PFSK-1 (cell line): ENCODE measurements around the gene NPFF.
A peak's percentile ranks its signal among the peaks of the same experiment; 100 is the strongest.

ENCODE experiments used
- POLR2AphosphoS5 ChIP-seq: IDR thresholded peaks from 2 replicates; pipeline ENCODE4 v1.6.1; 2012; ENCODE audit warnings: low read depth, mild to moderate bottlenecking, control low read depth, low read length, moderate library complexity
- REST ChIP-seq, 2 experiments: IDR thresholded peaks; 2 replicates each; pipeline versions ENCODE4 v1.6.1 to v1.8.0; 2011 to 2012; ENCODE audit warnings: low read depth in 2 of 2, low read length in 2 of 2, control low read depth in 1 of 2, inconsistent platforms in 1 of 2, mild to moderate bottlenecking in 1 of 2, moderate library complexity in 1 of 2; ENCODE audit not compliant: insufficient read depth in 1 of 2
- SIN3A ChIP-seq: IDR thresholded peaks from 2 replicates; pipeline ENCODE4 v1.6.1; 2012; ENCODE audit warnings: mild to moderate bottlenecking, low read length, moderate library complexity, borderline replicate concordance; ENCODE audit not compliant: insufficient read depth

- TF ChIP-seq REST (IDR thresholded peaks at IDR 0.05; ENCODE audit: insufficient read depth in 1 of 2, low read depth in 2 of 2, low read length in 2 of 2) (no peak), SIN3A (no peak), POLR2AphosphoS5 (0 out of 2 replicates have a peak, but pooled peaks have one; percentile 10)
Measured at GRCh38 chr12:53508534-53509170, 1.4 kb upstream of the NPFF start.
